HFF-Myc (cell line): Measurements from ENCODE around the gene EYA3.

Source experiments
- DNase-seq: peaks from one replicate; pipeline ENCODE4 v3.0.0-alpha.2; 2011; ENCODE audit warnings: low read depth; ENCODE audit errors: extremely low read depth
- H3K4me3 ChIP-seq: replicated peaks from 2 replicates; pipeline ENCODE4 v1.5.1; 2011; ENCODE audit warnings: low read depth, mild to moderate bottlenecking, control low read depth, low read length
- TF ChIP-seq, protein P1 (sequence below): IDR thresholded peaks from 2 replicates; pipeline ENCODE4 v1.5.1; 2012; ENCODE audit warnings: mild to moderate bottlenecking, low read depth, low read length, control low read depth; ENCODE audit errors: missing control alignments

EYA3 gene

DNA sequence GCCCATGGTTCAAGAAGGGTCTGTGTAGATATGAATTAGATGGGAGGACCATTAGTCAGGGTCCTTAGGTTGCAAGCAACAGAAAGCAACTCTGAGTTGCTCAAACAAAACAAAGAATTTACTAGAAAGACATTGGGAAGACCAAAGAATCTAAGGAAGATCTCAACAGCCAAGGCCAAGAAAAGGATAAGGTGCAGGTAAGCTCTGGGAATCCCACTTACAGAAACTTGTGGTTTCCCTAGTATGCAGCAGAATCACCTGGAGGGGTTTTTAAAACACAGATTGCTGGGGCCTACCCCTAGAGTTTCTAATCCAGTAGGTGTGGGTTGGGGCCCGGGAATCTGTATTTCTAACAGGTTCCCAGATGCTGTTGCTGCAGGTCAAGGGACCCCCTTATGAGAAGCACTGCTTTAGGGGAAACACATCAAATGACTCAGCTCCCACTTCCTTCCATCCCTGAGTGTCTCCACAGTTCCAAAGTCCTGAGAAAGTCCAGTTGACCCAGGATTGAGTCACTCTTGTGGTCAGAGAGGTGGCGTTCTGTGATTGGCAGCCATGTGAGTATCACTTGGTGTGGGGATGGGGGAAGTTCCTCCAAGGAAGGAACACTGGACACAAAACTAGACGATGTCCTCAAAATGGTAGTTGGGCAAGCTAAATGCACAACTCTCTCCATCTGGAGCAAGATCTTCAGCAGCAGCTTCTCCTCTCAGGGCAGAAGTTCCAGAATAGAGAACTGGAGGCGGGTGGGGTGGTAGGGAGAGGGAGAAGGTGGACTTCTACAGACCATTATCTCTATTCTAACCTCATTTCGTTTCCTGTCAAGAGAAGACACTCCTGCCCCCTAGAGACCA lies 24.2 kb upstream of the EYA3 start:
- TF ChIP-seq, protein P1, sequence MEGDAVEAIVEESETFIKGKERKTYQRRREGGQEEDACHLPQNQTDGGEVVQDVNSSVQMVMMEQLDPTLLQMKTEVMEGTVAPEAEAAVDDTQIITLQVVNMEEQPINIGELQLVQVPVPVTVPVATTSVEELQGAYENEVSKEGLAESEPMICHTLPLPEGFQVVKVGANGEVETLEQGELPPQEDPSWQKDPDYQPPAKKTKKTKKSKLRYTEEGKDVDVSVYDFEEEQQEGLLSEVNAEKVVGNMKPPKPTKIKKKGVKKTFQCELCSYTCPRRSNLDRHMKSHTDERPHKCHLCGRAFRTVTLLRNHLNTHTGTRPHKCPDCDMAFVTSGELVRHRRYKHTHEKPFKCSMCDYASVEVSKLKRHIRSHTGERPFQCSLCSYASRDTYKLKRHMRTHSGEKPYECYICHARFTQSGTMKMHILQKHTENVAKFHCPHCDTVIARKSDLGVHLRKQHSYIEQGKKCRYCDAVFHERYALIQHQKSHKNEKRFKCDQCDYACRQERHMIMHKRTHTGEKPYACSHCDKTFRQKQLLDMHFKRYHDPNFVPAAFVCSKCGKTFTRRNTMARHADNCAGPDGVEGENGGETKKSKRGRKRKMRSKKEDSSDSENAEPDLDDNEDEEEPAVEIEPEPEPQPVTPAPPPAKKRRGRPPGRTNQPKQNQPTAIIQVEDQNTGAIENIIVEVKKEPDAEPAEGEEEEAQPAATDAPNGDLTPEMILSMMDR, result peak; percentile 44
- DNase-seq, result no peak
- no peak overlapping the region for H3K4me3 ChIP-seq

DNA sequence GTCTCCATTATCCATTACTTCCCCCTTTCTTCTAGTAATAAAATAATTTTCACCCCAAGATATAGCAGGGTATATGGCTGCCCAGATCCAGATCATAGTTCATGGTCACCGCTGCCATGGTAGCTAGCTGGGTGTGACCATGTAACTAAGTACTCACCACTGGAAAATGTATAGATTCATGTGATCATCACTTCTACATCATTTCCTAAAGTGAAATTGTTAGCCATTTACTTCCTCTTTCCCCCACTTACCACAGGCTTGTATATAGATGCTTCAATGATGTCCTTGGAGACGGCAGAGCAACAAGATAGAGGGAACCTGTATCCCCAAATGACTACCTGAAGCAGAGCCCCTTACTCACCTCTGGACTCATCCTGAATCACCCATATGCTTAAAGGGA lies 22.7 kb upstream of the EYA3 start:
- no peak overlapping the region for H3K4me3 ChIP-seq
- DNase-seq, result no peak

DNA sequence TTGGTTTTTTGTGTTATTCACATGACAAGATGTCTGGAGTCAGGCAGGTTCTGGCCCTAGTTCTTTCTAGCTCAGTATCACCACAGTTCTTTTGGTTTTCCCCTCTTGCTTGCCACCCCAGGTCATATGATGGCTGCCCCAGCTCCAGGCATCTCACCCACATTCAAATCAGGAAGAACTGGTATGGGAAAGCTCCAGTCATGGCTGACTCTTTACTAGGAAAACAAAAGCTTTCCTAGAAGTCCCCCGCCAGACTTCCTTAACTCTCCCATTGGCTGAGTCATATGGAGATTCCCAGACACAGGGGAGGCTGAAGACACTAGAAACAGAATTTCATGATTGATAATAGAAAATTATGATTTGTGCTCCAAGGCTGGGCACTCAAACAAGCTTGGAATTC lies 22.1 kb upstream of the EYA3 start:
- TF ChIP-seq, protein P1, result no peak
- DNase-seq, result no peak
- H3K4me3 ChIP-seq, result no peak overlapping the region

More for the DNA sequence above, 22.7 kb upstream of the EYA3 start:
- TF ChIP-seq, protein P1, result no peak

DNA sequence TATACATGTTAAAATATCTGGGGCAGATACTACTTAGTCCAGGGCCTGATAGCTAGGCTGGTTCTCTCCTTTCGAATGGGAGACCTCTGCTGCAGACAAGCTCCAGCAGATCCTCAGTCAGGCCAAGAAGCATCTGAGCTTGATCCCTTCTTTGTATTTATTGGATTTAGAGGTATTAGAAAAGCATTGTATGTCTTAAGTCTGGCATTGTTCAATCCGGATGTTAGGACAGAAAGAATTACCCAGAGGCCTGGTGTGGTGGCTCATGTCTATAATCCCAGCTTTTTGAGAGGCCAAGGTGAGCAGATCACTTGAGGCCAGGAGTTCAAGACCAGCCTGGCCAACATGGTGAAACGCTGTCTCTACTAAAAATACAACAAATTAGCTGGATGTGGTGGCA lies 21.2 kb upstream of the EYA3 start:
- no peak overlapping the region for H3K4me3 ChIP-seq
- DNase-seq, result no peak
- TF ChIP-seq, protein P1, result no peak

DNA sequence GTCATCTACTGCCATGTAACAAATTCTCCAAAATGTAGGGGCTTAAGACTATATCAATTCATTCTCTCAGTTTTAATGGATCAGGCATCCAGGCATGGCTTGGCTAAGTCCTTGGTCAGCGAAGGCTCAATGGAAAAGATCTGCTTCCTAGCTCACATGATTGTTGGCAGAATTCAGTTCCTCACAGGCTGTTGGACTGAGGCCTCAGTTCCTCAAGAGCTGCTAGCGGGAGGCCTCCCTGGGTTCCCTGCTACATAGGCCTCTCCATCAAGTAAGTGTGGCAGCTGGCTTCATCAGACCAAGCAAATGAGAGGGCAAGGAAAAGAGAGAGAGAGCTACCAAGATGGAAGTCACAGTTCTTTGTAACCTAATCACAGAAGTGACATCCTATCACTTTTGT lies 19.6 kb upstream of the EYA3 start:
- H3K4me3 ChIP-seq, result no peak overlapping the region
- no peak for DNase-seq
- TF ChIP-seq, protein P1, result no peak

DNA sequence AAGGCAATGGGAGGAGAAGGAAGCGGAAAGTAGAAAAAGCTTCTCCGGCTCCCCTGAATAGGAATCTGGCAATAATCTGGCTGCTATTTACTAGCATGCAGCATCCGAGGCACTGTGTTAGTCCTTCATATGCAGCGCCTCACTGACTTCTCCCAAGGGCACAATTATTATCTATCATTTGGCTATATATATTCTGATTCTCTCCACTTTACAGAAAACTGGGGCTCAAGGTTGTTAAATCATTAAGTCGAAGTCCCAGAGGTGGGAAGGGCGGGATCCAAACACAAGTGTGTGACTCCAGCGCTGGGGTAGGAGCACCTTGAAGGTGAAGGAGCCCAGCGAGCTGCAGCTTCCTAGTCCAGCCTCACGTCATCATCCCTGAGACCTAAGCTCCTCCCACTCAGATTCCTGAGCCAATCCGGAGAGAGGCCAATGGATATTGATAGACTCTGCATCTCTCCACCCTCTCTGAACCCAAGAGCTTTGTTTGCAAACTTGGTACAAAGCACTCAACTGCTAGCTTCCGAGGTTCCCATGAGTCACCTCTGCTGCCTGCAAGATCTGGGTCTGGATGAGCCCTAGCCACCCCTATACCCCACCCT lies 16.6 kb upstream of the EYA3 start:
- no peak for DNase-seq
- TF ChIP-seq, protein P1, result no peak
- 0 out of 2 replicates have a peak overlapping the region, but pooled peaks have one; percentile 23 for H3K4me3 ChIP-seq
